Measurements from ENCODE around the gene ATP9B.

Gene ATP9B

GRCh38 chr18:79173742-79174141, 104.5 kb downstream of the ATP9B start:
- H3K27me3 ChIP-seq (ENCODE audit: control insufficient read depth, insufficient read depth, low read length), result no peaks in the 10 kb centered on the region
- H3K4me3 ChIP-seq (ENCODE audit: low read depth, low read length), result no peak overlapping the region
- peaks cover 4% of the 10 kb centered on the region for H3K36me3 ChIP-seq (ENCODE audit: control insufficient read depth, insufficient read depth, low read length)
- H3K9ac ChIP-seq (ENCODE audit: low read length), result no peak overlapping the region
- H3K9me3 ChIP-seq (ENCODE audit: control insufficient read depth, insufficient read depth, low read depth, low read length), result no peaks in the 10 kb centered on the region
- H3K4me1 ChIP-seq (ENCODE audit: control insufficient read depth, insufficient read depth, low read length), result no peaks in the 10 kb centered on the region
- no peak overlapping the region for H3K27ac ChIP-seq (ENCODE audit: low read depth, low read length)

- Histone ChIP-seq H3K36me3 (ENCODE audit: control insufficient read depth, insufficient read depth, low read length) (peaks cover 4% of the 10 kb centered on the region), H3K4me1 (ENCODE audit: control insufficient read depth, insufficient read depth, low read length) (peaks cover 17% of the 10 kb centered on the region; the same call in 1 of the 2 replicates), H3K9me3 (ENCODE audit: control insufficient read depth, insufficient read depth, low read depth, low read length) (no peaks in the 10 kb centered on the region), H3K27ac (ENCODE audit: low read depth, low read length) (no peak overlapping the region), H3K27me3 (ENCODE audit: control insufficient read depth, insufficient read depth, low read length) (no peaks in the 10 kb centered on the region), H3K4me3 (ENCODE audit: low read depth, low read length) (no peak overlapping the region), H3K9ac (ENCODE audit: low read length) (no peak overlapping the region)
Measured at GRCh38 chr18:79178113-79178531, 108.9 kb downstream of the ATP9B start.

GRCh38 chr18:79182047-79182713, 113.0 kb downstream of the ATP9B start:
- H3K27me3 ChIP-seq (ENCODE audit: control insufficient read depth, insufficient read depth, low read length), result no peaks in the 10 kb centered on the region
- no peaks in the 10 kb centered on the region for H3K9me3 ChIP-seq (ENCODE audit: control insufficient read depth, insufficient read depth, low read depth, low read length)
- peaks cover 17% of the 10 kb centered on the region; the same call in 1 of the 2 replicates for H3K4me1 ChIP-seq (ENCODE audit: control insufficient read depth, insufficient read depth, low read length)
- H3K4me3 ChIP-seq (ENCODE audit: low read depth, low read length), result no peak overlapping the region
- H3K9ac ChIP-seq (ENCODE audit: low read length), result no peak overlapping the region
- H3K36me3 ChIP-seq (ENCODE audit: control insufficient read depth, insufficient read depth, low read length), result no peaks in the 10 kb centered on the region
- H3K27ac ChIP-seq (ENCODE audit: low read depth, low read length), result no peak overlapping the region

GRCh38 chr18:79185648-79186047, 116.5 kb downstream of the ATP9B start:
- no peaks in the 10 kb centered on the region for H3K27me3 ChIP-seq (ENCODE audit: control insufficient read depth, insufficient read depth, low read length)

GRCh38 chr18:79186649-79187048, 117.5 kb downstream of the ATP9B start:
- no peak overlapping the region for H3K27ac ChIP-seq (ENCODE audit: low read depth, low read length)
- H3K9ac ChIP-seq (ENCODE audit: low read length), result no peak overlapping the region
- H3K36me3 ChIP-seq (ENCODE audit: control insufficient read depth, insufficient read depth, low read length), result no peaks in the 10 kb centered on the region
- H3K9me3 ChIP-seq (ENCODE audit: control insufficient read depth, insufficient read depth, low read depth, low read length), result no peaks in the 10 kb centered on the region
- H3K4me1 ChIP-seq (ENCODE audit: control insufficient read depth, insufficient read depth, low read length), result peaks cover 15% of the 10 kb centered on the region; the same call in 1 of the 2 replicates
- H3K4me3 ChIP-seq (ENCODE audit: low read depth, low read length), result no peak overlapping the region
- H3K27me3 ChIP-seq (ENCODE audit: control insufficient read depth, insufficient read depth, low read length), result no peaks in the 10 kb centered on the region

More at GRCh38 chr18:79185648-79186047, 116.5 kb downstream of the ATP9B start:
- Histone ChIP-seq H3K4me3 (ENCODE audit: low read depth, low read length) (no peak overlapping the region), H3K36me3 (ENCODE audit: control insufficient read depth, insufficient read depth, low read length) (no peaks in the 10 kb centered on the region), H3K9ac (ENCODE audit: low read length) (no peak overlapping the region), H3K27ac (ENCODE audit: low read depth, low read length) (no peak overlapping the region), H3K4me1 (ENCODE audit: control insufficient read depth, insufficient read depth, low read length) (peaks cover 17% of the 10 kb centered on the region; the same call in 1 of the 2 replicates), H3K9me3 (ENCODE audit: control insufficient read depth, insufficient read depth, low read depth, low read length) (no peaks in the 10 kb centered on the region)

GRCh38 chr18:79187532-79188277, 118.5 kb downstream of the ATP9B start:
- H3K9me3 ChIP-seq (ENCODE audit: control insufficient read depth, insufficient read depth, low read depth, low read length), result no peaks in the 10 kb centered on the region
- no peaks in the 10 kb centered on the region for H3K36me3 ChIP-seq (ENCODE audit: control insufficient read depth, insufficient read depth, low read length)
- H3K27ac ChIP-seq (ENCODE audit: low read depth, low read length), result no peak overlapping the region
- peaks cover 4% of the 10 kb centered on the region; the same call in 1 of the 2 replicates for H3K4me1 ChIP-seq (ENCODE audit: control insufficient read depth, insufficient read depth, low read length)
- no peak overlapping the region for H3K9ac ChIP-seq (ENCODE audit: low read length)
- no peaks in the 10 kb centered on the region for H3K27me3 ChIP-seq (ENCODE audit: control insufficient read depth, insufficient read depth, low read length)
- no peak overlapping the region for H3K4me3 ChIP-seq (ENCODE audit: low read depth, low read length)

- no peak overlapping the region for H3K9ac ChIP-seq (ENCODE audit: low read length)
- no peak overlapping the region for H3K4me3 ChIP-seq (ENCODE audit: low read depth, low read length)
- H3K27ac ChIP-seq (ENCODE audit: low read depth, low read length), result no peak overlapping the region
- H3K27me3 ChIP-seq (ENCODE audit: control insufficient read depth, insufficient read depth, low read length), result no peaks in the 10 kb centered on the region
- H3K4me1 ChIP-seq (ENCODE audit: control insufficient read depth, insufficient read depth, low read length), result no peaks in the 10 kb centered on the region
- H3K9me3 ChIP-seq (ENCODE audit: control insufficient read depth, insufficient read depth, low read depth, low read length), result no peaks in the 10 kb centered on the region
- H3K36me3 ChIP-seq (ENCODE audit: control insufficient read depth, insufficient read depth, low read length), result peaks cover 6% of the 10 kb centered on the region; the same call in 1 of the 2 replicates
Measured at GRCh38 chr18:79191418-79191817, 122.2 kb downstream of the ATP9B start.

GRCh38 chr18:79191956-79192355, 122.8 kb downstream of the ATP9B start:
- Histone ChIP-seq H3K4me1 (ENCODE audit: control insufficient read depth, insufficient read depth, low read length) (no peaks in the 10 kb centered on the region), H3K27ac (ENCODE audit: low read depth, low read length) (no peak overlapping the region)

GRCh38 chr18:79193826-79194225, 124.6 kb downstream of the ATP9B start:
- Histone ChIP-seq H3K4me1 (ENCODE audit: control insufficient read depth, insufficient read depth, low read length) (no peaks in the 10 kb centered on the region), H3K27me3 (ENCODE audit: control insufficient read depth, insufficient read depth, low read length) (no peaks in the 10 kb centered on the region), H3K9me3 (ENCODE audit: control insufficient read depth, insufficient read depth, low read depth, low read length) (no peaks in the 10 kb centered on the region), H3K27ac (ENCODE audit: low read depth, low read length) (no peak overlapping the region), H3K4me3 (ENCODE audit: low read depth, low read length) (no peak overlapping the region), H3K9ac (ENCODE audit: low read length) (no peak overlapping the region), H3K36me3 (ENCODE audit: control insufficient read depth, insufficient read depth, low read length) (peaks cover 6% of the 10 kb centered on the region; the same call in 1 of the 2 replicates)

More at GRCh38 chr18:79191956-79192355, 122.8 kb downstream of the ATP9B start:
- H3K36me3 ChIP-seq (ENCODE audit: control insufficient read depth, insufficient read depth, low read length), result peaks cover 6% of the 10 kb centered on the region; the same call in 1 of the 2 replicates
- H3K27me3 ChIP-seq (ENCODE audit: control insufficient read depth, insufficient read depth, low read length), result no peaks in the 10 kb centered on the region
- H3K4me3 ChIP-seq (ENCODE audit: low read depth, low read length), result no peak overlapping the region
- no peak overlapping the region for H3K9ac ChIP-seq (ENCODE audit: low read length)
- no peaks in the 10 kb centered on the region for H3K9me3 ChIP-seq (ENCODE audit: control insufficient read depth, insufficient read depth, low read depth, low read length)

GRCh38 chr18:79195716-79196683, 126.8 kb downstream of the ATP9B start:
- Histone ChIP-seq H3K27ac (ENCODE audit: low read depth, low read length) (no peak overlapping the region), H3K9ac (ENCODE audit: low read length) (no peak overlapping the region), H3K27me3 (ENCODE audit: control insufficient read depth, insufficient read depth, low read length) (no peaks in the 10 kb centered on the region), H3K36me3 (ENCODE audit: control insufficient read depth, insufficient read depth, low read length) (peaks cover 6% of the 10 kb centered on the region; the same call in 1 of the 2 replicates), H3K4me3 (ENCODE audit: low read depth, low read length) (no peak overlapping the region), H3K4me1 (ENCODE audit: control insufficient read depth, insufficient read depth, low read length) (no peaks in the 10 kb centered on the region), H3K9me3 (ENCODE audit: control insufficient read depth, insufficient read depth, low read depth, low read length) (no peaks in the 10 kb centered on the region)

Data from HUES6 (cell line).